B cell (primary cell): ENCODE data around the gene RAB3B.

Source experiments
- CTCF ChIP-seq: fragments of 200-600 bp; IDR thresholded peaks from one replicate; pipeline ENCODE4 v1.8.0; 2022; ENCODE audit warnings: antibody characterized with exemption, mild to moderate bottlenecking
- EZH2 ChIP-seq: IDR thresholded peaks from 2 replicates; pipeline ENCODE4 v1.6.1; 2012; ENCODE audit warnings: borderline replicate concordance, low read depth, mild to moderate bottlenecking, moderate library complexity, low read length; ENCODE audit not compliant: insufficient read depth, poor library complexity, severe bottlenecking

GRCh38 chr1:51957618-51958017 lies 32.9 kb downstream of the RAB3B start:
- no peak for TF ChIP-seq EZH2
- TF ChIP-seq CTCF = no peak
